ENCODE measurements around the gene VGLL2.

VGLL2 gene, protein sequence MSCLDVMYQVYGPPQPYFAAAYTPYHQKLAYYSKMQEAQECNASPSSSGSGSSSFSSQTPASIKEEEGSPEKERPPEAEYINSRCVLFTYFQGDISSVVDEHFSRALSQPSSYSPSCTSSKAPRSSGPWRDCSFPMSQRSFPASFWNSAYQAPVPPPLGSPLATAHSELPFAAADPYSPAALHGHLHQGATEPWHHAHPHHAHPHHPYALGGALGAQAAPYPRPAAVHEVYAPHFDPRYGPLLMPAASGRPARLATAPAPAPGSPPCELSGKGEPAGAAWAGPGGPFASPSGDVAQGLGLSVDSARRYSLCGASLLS

GRCh38 chr6:117265410-117266256 lies at the start of gene VGLL2:
VGLL2 (plus strand) TSS chr6:117265558; CDS start chr6:117265764, 206 bp downstream.
- H3K4me3 ChIP-seq, result no peak within 1 kb of the TSS
- H3K27ac ChIP-seq, result no peak within 1 kb of the TSS
- no peaks in the 10 kb centered on the region for H4K20me1 ChIP-seq
- no peak for TF ChIP-seq Cebpa-rat (IDR thresholded peaks at IDR 0.05)
- no peaks in the 10 kb centered on the region for H3K36me3 ChIP-seq
- 0 out of 22 replicates have a peak within 1 kb of the TSS, but pooled peaks of 1 of the 11 experiments have one; percentile 26 for H3K4me2 ChIP-seq
- H3K27me3 ChIP-seq, result peaks cover 0 to 26% (median 10%) of the 10 kb centered on the region in 11 experiments; a peak in 10 of 22 replicates
- peaks cover 20 to 40% (median 29%) of the 10 kb centered on the region in 11 experiments for H3K9me3 ChIP-seq (replicated peaks in 1 of 11)
- no peak within 1 kb of the TSS for H3K9ac ChIP-seq
- H3K4me1 ChIP-seq, result peaks cover 0 to 26% (median 0%) of the 10 kb centered on the region in 10 experiments; a peak in 4 of 20 replicates

DNA sequence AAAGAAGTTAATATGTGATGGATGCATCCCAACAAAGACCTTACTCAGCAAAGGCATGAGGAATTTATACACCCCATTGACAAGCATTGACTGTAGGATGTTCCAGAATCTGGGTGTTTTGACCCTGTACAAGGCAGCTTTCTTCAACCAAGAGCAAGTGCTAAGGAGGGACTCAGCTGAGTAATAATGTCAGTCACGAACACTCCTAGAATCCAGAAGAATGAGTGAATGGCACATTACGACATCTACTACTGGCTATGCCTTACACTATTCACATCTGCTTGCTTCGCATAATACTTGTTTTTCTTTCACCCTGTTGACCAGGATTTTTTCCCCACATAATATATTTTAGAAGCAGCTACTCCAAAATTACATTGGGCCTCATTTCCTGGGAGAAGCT lies 42.5 kb upstream of the VGLL2 start:
- H3K4me2 ChIP-seq, result no peak overlapping the region
- no peak overlapping the region for H3K9ac ChIP-seq
- H3K4me3 ChIP-seq, result no peak overlapping the region
- H3K27ac ChIP-seq, result no peak overlapping the region
- H3K9me3 ChIP-seq (replicated peaks in 1 of 11), result no peaks in the 10 kb centered on the region
- TF ChIP-seq Cebpa-rat (IDR thresholded peaks at IDR 0.05), result no peak
- no peaks in the 10 kb centered on the region for H3K4me1 ChIP-seq
- no peaks in the 10 kb centered on the region for H3K27me3 ChIP-seq
- no peaks in the 10 kb centered on the region for H4K20me1 ChIP-seq
- H3K36me3 ChIP-seq, result no peaks in the 10 kb centered on the region

DNA sequence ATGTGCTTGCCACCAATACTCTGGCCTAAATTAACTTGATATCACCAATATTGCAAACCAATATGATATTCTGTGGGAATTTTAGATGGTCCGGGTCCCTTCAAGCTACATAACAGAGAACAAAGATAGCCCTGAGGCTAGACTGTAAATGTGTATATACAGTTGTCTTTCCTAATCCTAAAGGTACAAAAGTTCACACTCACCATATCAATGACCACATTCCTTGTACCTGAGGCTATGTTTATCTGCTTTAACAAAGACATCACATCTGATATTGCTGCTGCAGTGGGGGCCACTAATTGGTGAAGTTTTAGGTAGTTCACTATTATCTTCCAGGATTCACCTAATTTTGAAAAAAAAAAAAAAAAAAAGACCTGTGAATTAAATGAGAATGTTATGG lies 38.6 kb upstream of the VGLL2 start:
- H3K4me1 ChIP-seq, result no peaks in the 10 kb centered on the region
- no peak overlapping the region for H3K4me2 ChIP-seq
- no peaks in the 10 kb centered on the region for H3K27me3 ChIP-seq
- H3K36me3 ChIP-seq, result no peaks in the 10 kb centered on the region
- H3K9ac ChIP-seq, result no peak overlapping the region
- H4K20me1 ChIP-seq, result no peaks in the 10 kb centered on the region
- H3K9me3 ChIP-seq (replicated peaks in 1 of 11), result peaks cover 0 to 11% (median 4%) of the 10 kb centered on the region in 11 experiments; a peak in 4 of 22 replicates
- no peak overlapping the region for H3K27ac ChIP-seq
- TF ChIP-seq Cebpa-rat (IDR thresholded peaks at IDR 0.05), result no peak
- no peak overlapping the region for H3K4me3 ChIP-seq

- Histone ChIP-seq H3K27me3 (no peaks in the 10 kb centered on the region), H3K4me2 (no peak overlapping the region), H4K20me1 (no peaks in the 10 kb centered on the region), H3K9me3 (replicated peaks in 1 of 11) (peaks cover 0 to 11% (median 4%) of the 10 kb centered on the region in 11 experiments; a peak in 4 of 22 replicates), H3K27ac (no peak overlapping the region), H3K4me1 (no peaks in the 10 kb centered on the region), H3K9ac (no peak overlapping the region), H3K4me3 (no peak overlapping the region), H3K36me3 (no peaks in the 10 kb centered on the region)
- TF ChIP-seq Cebpa-rat (IDR thresholded peaks at IDR 0.05), result no peak
Observed at GRCh38 chr6:117227245-117227962, 38.0 kb upstream of the VGLL2 start.

- Histone ChIP-seq H3K9me3 (replicated peaks in 1 of 11) (peaks cover 0 to 11% (median 4%) of the 10 kb centered on the region in 11 experiments; a peak in 4 of 22 replicates), H3K9ac (no peak overlapping the region), H3K4me3 (no peak overlapping the region), H3K36me3 (no peaks in the 10 kb centered on the region), H4K20me1 (no peaks in the 10 kb centered on the region), H3K27me3 (no peaks in the 10 kb centered on the region), H3K27ac (no peak overlapping the region), H3K4me1 (no peaks in the 10 kb centered on the region), H3K4me2 (no peak overlapping the region)
- TF ChIP-seq Cebpa-rat (IDR thresholded peaks at IDR 0.05), result no peak
Observed at GRCh38 chr6:117228202-117228601, 37.2 kb upstream of the VGLL2 start.

DNA sequence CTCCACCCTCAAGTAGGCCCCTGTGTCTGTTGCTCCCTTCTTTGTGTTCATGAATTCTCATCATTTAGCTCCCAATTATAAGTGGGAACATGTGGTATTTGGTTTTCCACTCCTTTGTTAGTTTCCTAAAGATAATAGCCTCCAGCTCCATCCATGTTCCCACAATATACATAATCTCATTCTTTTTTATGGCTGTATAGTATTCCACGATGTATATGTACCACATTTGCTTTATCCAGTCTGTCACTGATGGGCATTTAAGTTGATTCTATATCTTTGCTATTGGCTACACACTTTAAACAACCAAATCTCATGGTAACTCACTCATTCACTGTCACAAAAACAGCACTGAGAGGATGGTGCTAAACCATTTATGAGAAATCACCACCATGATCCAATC lies 35.5 kb upstream of the VGLL2 start:
- H4K20me1 ChIP-seq, result no peaks in the 10 kb centered on the region
- no peak overlapping the region for H3K27ac ChIP-seq
- no peak overlapping the region for H3K4me2 ChIP-seq
- H3K27me3 ChIP-seq, result no peaks in the 10 kb centered on the region
- H3K36me3 ChIP-seq, result no peaks in the 10 kb centered on the region
- no peak overlapping the region for H3K9ac ChIP-seq
- no peak for TF ChIP-seq Cebpa-rat (IDR thresholded peaks at IDR 0.05)
- H3K9me3 ChIP-seq (replicated peaks in 1 of 11), result peaks cover 0 to 11% (median 4%) of the 10 kb centered on the region in 11 experiments; a peak in 4 of 22 replicates
- no peaks in the 10 kb centered on the region for H3K4me1 ChIP-seq
- no peak overlapping the region for H3K4me3 ChIP-seq

- TF ChIP-seq Cebpa-rat (IDR thresholded peaks at IDR 0.05), result no peak
- H3K4me3 ChIP-seq, result no peak overlapping the region
- no peaks in the 10 kb centered on the region for H4K20me1 ChIP-seq
- no peak overlapping the region for H3K9ac ChIP-seq
- no peaks in the 10 kb centered on the region for H3K36me3 ChIP-seq
- no peak overlapping the region for H3K27ac ChIP-seq
- no peaks in the 10 kb centered on the region for H3K4me1 ChIP-seq
- H3K27me3 ChIP-seq, result no peaks in the 10 kb centered on the region
- no peak overlapping the region for H3K4me2 ChIP-seq
- H3K9me3 ChIP-seq (replicated peaks in 1 of 11), result peaks cover 0 to 11% (median 4%) of the 10 kb centered on the region in 11 experiments; a peak in 4 of 22 replicates
Observed at GRCh38 chr6:117231466-117231865, 33.9 kb upstream of the VGLL2 start.

DNA sequence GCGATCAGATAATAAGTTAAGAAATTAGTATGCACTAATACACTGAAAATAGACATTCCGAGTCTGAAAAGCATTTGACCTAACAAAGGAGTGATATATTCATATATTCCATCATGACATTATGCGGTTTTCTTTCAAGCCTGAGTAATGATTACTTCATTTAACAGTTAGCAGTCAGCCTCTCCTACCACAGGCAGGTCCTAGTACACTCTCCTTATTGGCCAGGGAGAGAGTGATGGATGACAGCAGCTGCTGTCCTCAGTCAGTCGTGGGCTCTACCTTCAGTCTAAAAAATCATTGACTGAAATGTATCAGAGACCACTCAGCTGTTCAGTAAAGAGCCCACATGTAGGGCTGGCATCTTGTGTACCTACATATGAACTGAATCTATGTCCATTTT lies 33.2 kb upstream of the VGLL2 start:
- no peaks in the 10 kb centered on the region for H4K20me1 ChIP-seq
- H3K4me3 ChIP-seq, result no peak overlapping the region
- no peaks in the 10 kb centered on the region for H3K27me3 ChIP-seq
- peaks cover 0 to 11% (median 4%) of the 10 kb centered on the region in 11 experiments; a peak in 4 of 22 replicates for H3K9me3 ChIP-seq (replicated peaks in 1 of 11)
- no peak for TF ChIP-seq Cebpa-rat (IDR thresholded peaks at IDR 0.05)
- no peak overlapping the region for H3K4me2 ChIP-seq
- no peak overlapping the region for H3K27ac ChIP-seq
- H3K36me3 ChIP-seq, result no peaks in the 10 kb centered on the region
- H3K9ac ChIP-seq, result no peak overlapping the region
- peaks cover 0 to 2% (median 0%) of the 10 kb centered on the region in 10 experiments; a peak in 6 of 20 replicates for H3K4me1 ChIP-seq

DNA sequence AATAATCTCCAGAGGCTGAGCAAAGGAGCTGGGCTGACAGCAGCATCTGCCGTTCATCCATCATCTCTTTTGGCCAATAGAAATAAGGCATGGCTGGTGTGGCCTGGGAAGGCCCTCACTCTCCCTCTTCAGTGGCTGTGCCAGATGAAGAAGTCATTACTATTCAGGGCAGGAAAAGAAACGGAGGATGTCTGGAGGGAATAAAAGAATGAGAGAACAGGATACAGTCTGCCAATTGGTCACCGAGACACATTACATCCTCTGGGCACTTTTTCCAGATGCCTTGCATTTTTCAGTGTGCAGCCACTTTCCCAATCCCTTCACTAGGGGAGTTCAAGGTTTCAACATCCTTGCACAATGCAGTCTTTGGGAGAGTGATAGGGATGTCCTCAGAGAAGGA lies 32.2 kb upstream of the VGLL2 start:
- no peak overlapping the region for H3K4me3 ChIP-seq
- no peak overlapping the region for H3K4me2 ChIP-seq
- H3K4me1 ChIP-seq, result peaks cover 0 to 10% (median 6%) of the 10 kb centered on the region in 10 experiments; a peak in 10 of 20 replicates
- H3K27ac ChIP-seq, result no peak overlapping the region
- H3K27me3 ChIP-seq, result no peaks in the 10 kb centered on the region
- peaks cover 0 to 11% (median 4%) of the 10 kb centered on the region in 11 experiments; a peak in 4 of 22 replicates for H3K9me3 ChIP-seq (replicated peaks in 1 of 11)
- no peaks in the 10 kb centered on the region for H3K36me3 ChIP-seq
- no peak overlapping the region for H3K9ac ChIP-seq
- TF ChIP-seq Cebpa-rat (IDR thresholded peaks at IDR 0.05), result no peak
- no peaks in the 10 kb centered on the region for H4K20me1 ChIP-seq
